HL-60 (cell line): Measurements from ENCODE around the gene MYBPH.

Experiments used
- DNase-seq, 2 experiments: peaks; one replicate each; pipeline ENCODE4 v3.0.0-alpha.2; 2010 to 2020; ENCODE audit warnings: low read depth in 1 of 2, low spot score in 1 of 2
- H3K27ac ChIP-seq: fragments of 250-450 bp; sonication (Bioruptor Pico); replicated peaks from 2 replicates; pipeline ENCODE4 v1.5.1; 2020; ENCODE audit warnings: mild to moderate bottlenecking, moderate library complexity
- H3K27me3 ChIP-seq: fragments of 250-450 bp; sonication (Bioruptor Pico); 2 replicates; pipeline ENCODE4 v1.5.1; 2021; ENCODE audit warnings: mild to moderate bottlenecking, moderate library complexity; ENCODE audit not compliant: insufficient read depth, poor library complexity, severe bottlenecking
- H3K4me3 ChIP-seq: replicated peaks from 2 replicates; pipeline ENCODE4 v1.5.1; 2011; ENCODE audit warnings: mild to moderate bottlenecking, control low read depth, low read length; ENCODE audit not compliant: insufficient read depth
- GABPA ChIP-seq: IDR thresholded peaks from 2 replicates; pipeline ENCODE4 v1.6.1; 2012; ENCODE audit warnings: low read depth
- POLR2AphosphoS5 ChIP-seq: IDR thresholded peaks from 2 replicates; pipeline ENCODE4 v1.6.1; 2012; ENCODE audit warnings: low read depth
- SPI1 ChIP-seq: IDR thresholded peaks from 2 replicates; pipeline ENCODE4 v1.6.1; 2012; ENCODE audit warnings: low read depth, mild to moderate bottlenecking, borderline replicate concordance
- TF ChIP-seq, protein P1 (sequence below): IDR thresholded peaks from one replicate; pipeline ENCODE4 v1.5.1; 2011; ENCODE audit warnings: low read length, control low read depth, inconsistent platforms; ENCODE audit not compliant: insufficient read depth
- TF ChIP-seq, protein P2 (sequence below): IDR thresholded peaks from 2 replicates; pipeline ENCODE4 v1.6.1; 2012; ENCODE audit warnings: low read depth; ENCODE audit not compliant: insufficient replicate concordance

Gene MYBPH

GRCh38 chr1:203176273-203177035 is 828 bp upstream of the MYBPH start:
- H3K27ac ChIP-seq, result peak overlapping the region; percentile 30; the same call in 1 of the 2 replicates
- no peaks in the 10 kb centered on the region for H3K27me3 ChIP-seq
- no peak overlapping the region for H3K4me3 ChIP-seq
- TF ChIP-seq GABPA (no peak), SPI1 (no peak), POLR2AphosphoS5 (0 out of 2 replicates have a peak, but pooled peaks have one; percentile 2)
- TF ChIP-seq, protein P1, sequence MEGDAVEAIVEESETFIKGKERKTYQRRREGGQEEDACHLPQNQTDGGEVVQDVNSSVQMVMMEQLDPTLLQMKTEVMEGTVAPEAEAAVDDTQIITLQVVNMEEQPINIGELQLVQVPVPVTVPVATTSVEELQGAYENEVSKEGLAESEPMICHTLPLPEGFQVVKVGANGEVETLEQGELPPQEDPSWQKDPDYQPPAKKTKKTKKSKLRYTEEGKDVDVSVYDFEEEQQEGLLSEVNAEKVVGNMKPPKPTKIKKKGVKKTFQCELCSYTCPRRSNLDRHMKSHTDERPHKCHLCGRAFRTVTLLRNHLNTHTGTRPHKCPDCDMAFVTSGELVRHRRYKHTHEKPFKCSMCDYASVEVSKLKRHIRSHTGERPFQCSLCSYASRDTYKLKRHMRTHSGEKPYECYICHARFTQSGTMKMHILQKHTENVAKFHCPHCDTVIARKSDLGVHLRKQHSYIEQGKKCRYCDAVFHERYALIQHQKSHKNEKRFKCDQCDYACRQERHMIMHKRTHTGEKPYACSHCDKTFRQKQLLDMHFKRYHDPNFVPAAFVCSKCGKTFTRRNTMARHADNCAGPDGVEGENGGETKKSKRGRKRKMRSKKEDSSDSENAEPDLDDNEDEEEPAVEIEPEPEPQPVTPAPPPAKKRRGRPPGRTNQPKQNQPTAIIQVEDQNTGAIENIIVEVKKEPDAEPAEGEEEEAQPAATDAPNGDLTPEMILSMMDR, result no peak
- TF ChIP-seq, protein P2, sequence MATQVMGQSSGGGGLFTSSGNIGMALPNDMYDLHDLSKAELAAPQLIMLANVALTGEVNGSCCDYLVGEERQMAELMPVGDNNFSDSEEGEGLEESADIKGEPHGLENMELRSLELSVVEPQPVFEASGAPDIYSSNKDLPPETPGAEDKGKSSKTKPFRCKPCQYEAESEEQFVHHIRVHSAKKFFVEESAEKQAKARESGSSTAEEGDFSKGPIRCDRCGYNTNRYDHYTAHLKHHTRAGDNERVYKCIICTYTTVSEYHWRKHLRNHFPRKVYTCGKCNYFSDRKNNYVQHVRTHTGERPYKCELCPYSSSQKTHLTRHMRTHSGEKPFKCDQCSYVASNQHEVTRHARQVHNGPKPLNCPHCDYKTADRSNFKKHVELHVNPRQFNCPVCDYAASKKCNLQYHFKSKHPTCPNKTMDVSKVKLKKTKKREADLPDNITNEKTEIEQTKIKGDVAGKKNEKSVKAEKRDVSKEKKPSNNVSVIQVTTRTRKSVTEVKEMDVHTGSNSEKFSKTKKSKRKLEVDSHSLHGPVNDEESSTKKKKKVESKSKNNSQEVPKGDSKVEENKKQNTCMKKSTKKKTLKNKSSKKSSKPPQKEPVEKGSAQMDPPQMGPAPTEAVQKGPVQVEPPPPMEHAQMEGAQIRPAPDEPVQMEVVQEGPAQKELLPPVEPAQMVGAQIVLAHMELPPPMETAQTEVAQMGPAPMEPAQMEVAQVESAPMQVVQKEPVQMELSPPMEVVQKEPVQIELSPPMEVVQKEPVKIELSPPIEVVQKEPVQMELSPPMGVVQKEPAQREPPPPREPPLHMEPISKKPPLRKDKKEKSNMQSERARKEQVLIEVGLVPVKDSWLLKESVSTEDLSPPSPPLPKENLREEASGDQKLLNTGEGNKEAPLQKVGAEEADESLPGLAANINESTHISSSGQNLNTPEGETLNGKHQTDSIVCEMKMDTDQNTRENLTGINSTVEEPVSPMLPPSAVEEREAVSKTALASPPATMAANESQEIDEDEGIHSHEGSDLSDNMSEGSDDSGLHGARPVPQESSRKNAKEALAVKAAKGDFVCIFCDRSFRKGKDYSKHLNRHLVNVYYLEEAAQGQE, result no peak
- no peak for DNase-seq

DNA sequence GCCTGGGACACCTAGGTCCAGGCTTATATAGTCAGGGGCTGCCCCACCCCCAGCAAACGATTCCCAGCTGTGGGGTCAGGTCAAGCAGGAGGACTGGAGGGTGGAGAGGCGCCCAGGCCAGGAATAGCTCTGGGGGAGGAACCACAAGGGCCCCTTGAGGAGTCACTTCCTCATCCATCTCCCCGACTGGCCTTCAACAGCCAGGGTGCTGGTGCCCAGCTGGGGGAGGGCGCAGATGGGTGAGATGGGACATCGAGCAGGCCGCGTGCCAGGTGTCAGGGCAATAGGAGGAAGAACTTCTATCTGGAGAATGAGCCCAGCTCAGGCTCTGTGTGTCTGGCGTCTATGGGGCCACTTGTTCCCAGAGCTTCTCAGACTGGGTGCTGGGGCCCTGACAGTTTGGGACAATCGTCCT is 208 bp upstream of the MYBPH start:
- DNase-seq, result peak; percentile 89 to 94
- Histone ChIP-seq H3K27me3 (no peaks in the 10 kb centered on the region), H3K4me3 (no peak overlapping the region), H3K27ac (peak overlapping the region; percentile 30; the same call in 1 of the 2 replicates)
- TF ChIP-seq, protein P2, result no peak
- TF ChIP-seq SPI1, result peak; percentile 96
- TF ChIP-seq POLR2AphosphoS5, result peak; percentile 95

GRCh38 chr1:203174324-203174985 is 1.2 kb downstream of the MYBPH start:
- H3K4me3 ChIP-seq, result no peak overlapping the region
- TF ChIP-seq SPI1, result no peak
- TF ChIP-seq, protein P1, result no peak
- TF ChIP-seq, protein P2, result no peak
- H3K27ac ChIP-seq, result no peak overlapping the region
- DNase-seq, result no peak
- H3K27me3 ChIP-seq, result no peaks in the 10 kb centered on the region
